CD4-positive, alpha-beta T cell treated with Interleukin-4 for 4 hours (primary cell): Measurements from ENCODE around the gene XPO6.
"Not testable (repeated sequence)": the region's sequence is repeated elsewhere in the genome, so short reads cannot be mapped to it uniquely, and the experiment has no call there.

Experiments
- DNase-seq: peaks from one replicate; pipeline ENCODE4 v3.0.0-alpha.2; 2020

XPO6 gene

GRCh38 chr16:28211758-28212531 lies at the start of gene XPO6:
TSS of gene XPO6 (minus strand) at chr16:28211965. CDS start at chr16:28211368, 597 bp downstream.
- DNase-seq = peak; percentile 95

- DNase-seq = no peak
These were observed 48.4 kb upstream of the XPO6 start for GRCh38 chr16:28260193-28260592.

DNA sequence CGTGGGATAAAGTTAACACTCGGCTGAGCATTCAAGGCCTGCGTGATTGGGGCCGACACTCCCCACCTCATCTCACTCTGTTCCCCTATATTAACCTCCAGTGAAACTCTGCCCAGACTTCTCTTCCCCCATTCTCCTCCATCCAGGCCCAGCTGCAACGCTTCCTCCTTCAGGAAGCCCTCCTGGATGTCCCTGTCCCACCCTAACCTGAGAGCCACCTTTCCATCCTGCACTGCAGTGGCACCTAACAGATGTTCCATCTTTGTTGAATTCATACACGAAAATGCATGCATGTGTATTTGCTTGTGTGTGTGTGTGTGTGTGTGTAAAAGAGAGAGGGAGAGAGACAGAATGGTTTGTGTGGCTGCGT lies 48.0 kb upstream of the XPO6 start:
- no peak for DNase-seq

DNA sequence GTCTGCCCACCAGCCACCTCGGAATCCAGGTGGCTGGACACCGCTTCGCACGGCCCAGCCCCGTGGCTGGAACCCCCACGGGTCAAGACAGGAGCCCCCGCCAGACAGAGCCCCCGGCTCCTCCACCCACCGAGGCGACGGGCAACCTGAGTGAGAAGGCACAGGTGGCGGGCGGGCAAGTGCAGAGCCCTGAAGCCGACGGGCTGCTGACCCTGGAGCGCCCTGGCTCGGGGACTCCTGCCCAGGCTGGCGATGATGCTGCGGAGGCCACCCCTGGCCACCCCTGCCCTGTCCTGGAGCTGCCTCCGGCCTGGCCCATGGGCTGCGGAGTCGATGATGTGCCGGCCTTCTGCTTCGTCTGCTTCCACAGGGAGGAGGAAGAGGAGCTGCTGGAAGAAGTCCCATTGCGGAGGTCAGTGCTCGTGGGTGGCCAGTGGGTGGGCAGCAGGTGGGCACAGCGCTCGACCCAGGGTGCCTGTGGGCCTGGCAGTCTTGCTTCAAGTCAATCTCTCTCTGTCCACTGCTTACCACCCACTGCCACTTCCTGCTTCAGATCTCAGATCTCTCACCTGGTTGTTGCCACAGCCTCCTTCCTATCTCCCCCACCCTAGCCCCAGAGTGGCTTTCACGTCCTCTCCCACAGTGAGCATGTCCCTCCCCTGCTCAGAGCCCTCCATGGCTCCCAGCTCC lies 47.5 kb upstream of the XPO6 start:
- no peak for DNase-seq

DNA sequence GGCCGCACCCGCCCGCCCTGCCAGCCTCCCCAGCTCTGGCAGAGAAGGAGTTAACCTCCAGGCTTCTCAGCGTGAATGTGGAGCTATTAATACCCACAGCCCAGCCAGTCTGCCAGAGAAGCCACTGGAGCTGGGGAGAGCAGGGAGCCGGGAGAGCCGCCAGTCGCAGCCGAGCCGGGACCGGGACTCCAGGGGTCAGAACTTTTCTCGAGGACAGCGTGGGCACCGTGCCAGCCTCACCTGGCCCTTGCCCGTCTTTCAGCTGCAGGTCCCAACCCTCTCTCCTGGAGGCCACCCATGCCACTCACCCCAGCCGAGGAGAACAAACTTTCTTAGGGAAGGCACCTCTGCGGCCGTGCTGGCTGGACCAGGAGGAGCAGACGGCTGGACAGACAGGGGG lies 46.8 kb upstream of the XPO6 start:
- DNase-seq = no peak

GRCh38 chr16:28257256-28257655 lies 45.5 kb upstream of the XPO6 start:
- no peak for DNase-seq

- no peak for DNase-seq
These were observed 44.1 kb upstream of the XPO6 start for GRCh38 chr16:28255838-28256237.

GRCh38 chr16:28254158-28254557 lies 42.4 kb upstream of the XPO6 start:
- DNase-seq = no peak

DNA sequence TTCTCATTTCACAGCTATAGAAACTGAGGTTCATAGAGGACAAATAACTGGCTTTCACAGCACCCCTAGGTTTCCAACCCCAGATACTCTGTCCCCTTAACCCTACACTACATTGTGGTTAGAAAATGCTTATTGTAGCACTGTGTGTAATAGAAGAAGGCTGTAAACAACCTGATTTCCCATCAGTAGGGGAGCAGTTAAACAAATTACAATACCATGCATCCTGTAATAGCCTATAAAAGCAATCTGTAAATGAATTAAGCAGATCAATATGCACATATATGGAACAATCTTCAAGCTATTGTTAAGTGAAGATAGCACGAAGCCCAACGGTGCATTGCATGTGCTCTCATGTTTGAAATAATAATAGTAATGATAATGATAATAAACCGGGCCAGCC lies 39.2 kb upstream of the XPO6 start:
- no peak for DNase-seq

- DNase-seq = not testable (repeated sequence)
These were observed 37.7 kb upstream of the XPO6 start for GRCh38 chr16:28249483-28249882.

DNA sequence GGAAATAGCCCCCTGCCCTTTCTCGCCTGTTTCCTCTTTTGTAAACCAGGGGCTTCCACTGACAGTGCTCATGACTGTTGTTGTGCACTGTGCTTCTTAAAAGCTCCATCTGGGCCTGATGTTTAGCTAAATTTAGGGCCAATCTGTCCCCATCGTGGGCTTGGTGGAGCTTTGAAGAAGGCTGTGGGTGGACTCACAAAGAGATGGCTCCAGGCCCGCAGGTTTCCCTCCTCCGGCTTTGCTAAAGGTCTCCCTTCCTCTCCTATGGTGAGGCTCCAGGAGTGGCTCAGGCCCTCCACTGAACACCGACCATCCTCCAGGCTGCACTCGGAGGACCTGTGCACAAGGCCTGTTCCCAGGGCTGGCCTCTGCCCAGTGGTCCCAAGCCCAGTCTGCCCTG lies 30.2 kb upstream of the XPO6 start:
- DNase-seq = no peak

DNA sequence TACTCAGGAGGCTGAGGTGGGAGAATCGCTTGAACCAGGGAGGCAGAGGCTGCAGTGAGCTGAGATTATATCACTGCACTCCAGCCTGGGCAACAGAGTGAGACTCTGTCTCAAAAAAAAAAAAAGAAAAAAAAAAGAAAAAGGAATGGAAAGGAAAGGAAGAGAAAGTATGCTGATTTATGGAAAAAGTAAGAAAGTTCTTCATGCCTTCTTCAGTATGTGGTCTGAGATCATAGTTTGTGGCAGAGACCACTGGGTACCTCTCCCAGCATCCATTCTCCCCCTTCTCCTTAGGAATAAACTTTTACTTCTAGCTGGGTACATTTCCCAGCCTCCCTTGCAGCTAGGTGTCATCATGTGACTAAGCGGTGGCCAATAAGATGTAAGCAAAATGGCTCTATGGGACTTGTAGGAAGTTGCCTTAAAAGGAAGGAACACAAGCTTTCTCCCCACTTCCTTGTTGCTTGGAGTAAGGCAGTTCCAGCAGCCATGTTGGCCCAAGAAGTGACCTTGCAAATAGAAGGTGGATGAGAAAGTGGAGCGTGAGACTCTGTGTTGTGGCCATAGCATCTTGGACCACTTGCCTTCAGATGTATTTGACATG lies 26.1 kb upstream of the XPO6 start:
- no peak for DNase-seq

GRCh38 chr16:28231763-28232162 lies 20.0 kb upstream of the XPO6 start:
- DNase-seq = no peak

DNA sequence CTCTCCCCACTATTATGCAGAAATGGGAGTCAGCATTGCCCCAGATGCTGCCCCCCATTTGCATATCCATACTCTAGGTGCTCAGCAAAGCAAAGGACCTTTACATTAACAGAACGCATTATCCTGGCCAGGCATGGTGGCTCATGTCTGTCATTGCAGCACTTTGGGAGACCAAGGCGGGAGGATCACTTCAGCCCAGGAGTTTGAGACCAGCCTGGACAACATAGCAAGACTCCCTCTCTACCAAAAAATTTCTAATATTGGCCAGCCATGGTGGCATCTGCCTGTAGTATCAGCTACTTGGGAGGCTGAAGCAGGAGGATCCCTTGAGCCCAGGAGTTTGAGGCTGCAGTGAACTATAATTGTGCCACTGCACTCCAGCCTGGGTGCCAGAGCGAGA lies 12.1 kb upstream of the XPO6 start:
- DNase-seq = not testable (repeated sequence)

- DNase-seq = not testable (repeated sequence)
These were observed 8.0 kb upstream of the XPO6 start for GRCh38 chr16:28219777-28220176.

- no peak for DNase-seq
These were observed 7.5 kb upstream of the XPO6 start for GRCh38 chr16:28219282-28219681.

DNA sequence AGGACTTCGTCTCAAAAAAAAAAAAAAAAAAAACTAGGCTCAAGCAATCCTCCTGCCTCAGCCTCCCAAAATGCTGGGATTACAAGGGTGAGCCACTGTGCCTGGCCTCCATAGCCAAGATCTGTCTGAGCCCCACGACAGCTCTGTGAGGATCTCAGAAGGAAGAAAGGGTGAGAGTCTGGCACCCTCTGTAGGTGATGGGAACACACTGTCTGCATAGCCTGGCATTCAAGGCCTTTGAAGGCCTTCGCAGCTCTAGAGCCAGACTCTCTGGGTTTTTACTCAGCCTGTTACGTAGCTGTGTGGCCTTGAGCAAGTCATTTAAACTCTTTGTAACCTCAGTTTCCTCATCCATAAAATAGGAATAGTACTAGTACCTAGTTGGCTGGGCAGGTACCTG lies 6.3 kb upstream of the XPO6 start:
- DNase-seq = peak; percentile 84

GRCh38 chr16:28217326-28217725 lies 5.6 kb upstream of the XPO6 start:
- no peak for DNase-seq

GRCh38 chr16:28213396-28213795 lies 1.6 kb upstream of the XPO6 start:
- no peak for DNase-seq

- DNase-seq = no peak
These were observed 738 bp upstream of the XPO6 start for GRCh38 chr16:28212532-28212873.

DNA sequence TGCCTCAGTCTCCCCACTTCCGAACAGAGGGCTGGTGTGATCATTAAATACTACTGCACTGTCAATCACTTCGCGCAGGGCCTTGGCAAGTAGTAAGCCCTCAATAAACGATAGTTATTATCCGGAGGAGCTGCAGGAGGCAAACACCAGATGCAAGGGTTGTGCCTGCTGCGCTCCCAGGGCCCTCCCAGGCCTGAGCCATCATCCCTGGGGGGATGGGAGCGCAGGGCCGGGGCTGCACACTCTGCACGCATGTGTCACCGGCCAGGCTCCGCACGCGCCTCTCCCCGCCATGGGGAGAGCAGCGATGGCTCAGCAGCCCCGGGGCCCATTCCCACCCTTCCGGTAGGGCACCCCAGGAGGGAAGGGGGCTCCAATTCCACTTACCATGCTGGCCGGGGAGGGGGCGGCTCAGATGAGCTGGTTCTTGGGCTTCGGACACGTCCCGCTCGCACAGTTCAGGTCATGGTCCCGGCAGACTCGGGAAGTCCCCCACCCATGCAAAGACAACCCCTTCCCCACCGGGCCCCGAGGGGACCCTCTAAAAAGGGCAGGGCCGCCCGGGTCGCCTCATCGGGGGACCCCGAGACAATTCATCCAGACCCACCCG lies 681 bp downstream of the XPO6 start:
- DNase-seq = peak; percentile 55

DNA sequence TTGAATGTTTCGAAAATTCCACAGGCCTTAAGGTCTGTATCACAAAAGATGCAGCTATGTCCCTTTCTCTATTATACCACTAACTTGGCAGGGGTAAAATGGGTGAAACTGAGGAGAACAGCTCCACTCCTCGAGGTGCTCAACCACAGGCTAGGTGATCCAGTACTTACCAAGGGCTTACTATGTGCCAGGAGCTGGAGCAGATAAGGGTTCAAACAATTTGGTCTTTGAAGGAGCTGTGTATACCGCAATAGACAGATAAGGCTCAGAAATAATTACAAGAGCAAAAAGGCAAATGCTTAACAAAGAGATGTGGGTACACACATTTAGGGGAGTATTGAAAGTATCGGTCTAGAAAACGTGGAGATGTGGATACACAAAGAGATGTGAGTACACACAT lies 1.5 kb downstream of the XPO6 start:
- DNase-seq = no peak

GRCh38 chr16:28208824-28209223 lies 2.9 kb downstream of the XPO6 start:
- no peak for DNase-seq

GRCh38 chr16:28208131-28208530 lies 3.6 kb downstream of the XPO6 start:
- no peak for DNase-seq
